HPDE6-E6E7 (cell line): ENCODE data around the gene ABLIM3.
A peak's percentile ranks its signal among the peaks of the same experiment; 100 is the strongest.

Experiments used
- DNase-seq: peaks from one replicate; pipeline ENCODE4 v3.0.0; 2011; ENCODE audit warnings: missing footprints; ENCODE audit errors: extremely low spot score

The ABLIM3 gene

DNA sequence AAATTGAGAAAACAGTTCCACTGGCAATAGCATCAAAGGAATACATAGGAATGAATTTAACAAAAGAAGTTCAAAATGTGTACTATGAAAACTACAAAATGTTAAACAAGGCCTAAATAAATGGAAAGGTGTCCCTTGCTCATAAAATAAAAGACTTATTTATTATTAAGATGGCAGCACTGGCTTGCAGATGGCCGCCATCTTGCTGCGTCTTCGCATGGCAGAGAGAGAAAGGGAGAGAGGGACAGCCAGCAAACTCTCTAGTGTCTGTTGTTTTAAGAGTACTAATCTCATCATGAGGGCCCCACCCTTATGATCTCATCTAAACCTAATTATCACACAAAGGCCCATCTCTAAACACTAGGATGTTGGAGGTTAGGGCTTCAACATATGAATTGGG, 47.1 kb downstream of the ABLIM3 start:
- DNase-seq = no peak

DNA sequence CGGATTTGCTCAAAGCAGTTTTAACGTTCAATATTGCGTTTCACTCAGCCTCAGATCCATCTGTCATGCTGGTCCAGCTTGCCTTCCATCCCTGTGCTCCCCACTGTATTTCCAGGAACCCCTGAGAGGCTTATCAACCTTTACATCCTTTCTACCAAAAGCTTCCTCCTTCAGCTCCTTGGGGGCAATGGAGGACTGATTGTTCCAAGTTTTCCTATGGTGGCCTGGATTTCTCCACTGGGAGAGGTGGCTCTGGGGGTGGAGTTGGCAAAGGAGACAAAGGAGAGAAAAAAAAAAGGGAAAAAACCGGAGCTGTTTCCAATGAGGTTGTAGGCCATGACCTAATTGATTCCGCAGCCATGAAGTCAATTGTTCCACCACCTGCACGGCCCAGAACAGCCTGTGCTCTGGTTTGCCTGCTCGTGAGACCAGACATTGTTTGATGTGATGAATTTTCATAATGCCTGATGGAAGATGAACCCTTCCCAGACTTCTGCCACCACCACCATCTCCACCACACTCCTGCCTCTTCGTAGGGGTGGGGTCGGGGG, 54.1 kb downstream of the ABLIM3 start:
- no peak for DNase-seq

DNA sequence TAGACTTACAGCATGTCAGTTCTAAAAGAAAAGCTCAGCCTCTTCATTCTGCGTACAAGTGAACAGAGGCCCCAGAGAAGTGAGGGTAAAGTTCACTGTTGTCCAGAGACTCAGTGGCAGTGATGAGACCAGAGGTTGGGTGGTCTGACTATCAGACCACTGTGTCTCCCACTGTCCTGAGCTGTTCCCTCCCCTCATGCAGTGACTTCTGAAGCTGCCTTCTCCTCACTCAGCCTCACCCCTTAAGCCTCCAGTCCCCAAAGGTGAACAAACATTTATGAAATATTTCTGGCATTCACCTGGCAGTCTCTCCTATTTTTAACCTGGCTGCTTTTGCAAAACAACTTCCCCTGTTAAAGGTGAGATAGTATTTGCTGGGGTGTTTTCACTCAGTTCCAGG, 54.7 kb downstream of the ABLIM3 start:
- no peak for DNase-seq

DNA sequence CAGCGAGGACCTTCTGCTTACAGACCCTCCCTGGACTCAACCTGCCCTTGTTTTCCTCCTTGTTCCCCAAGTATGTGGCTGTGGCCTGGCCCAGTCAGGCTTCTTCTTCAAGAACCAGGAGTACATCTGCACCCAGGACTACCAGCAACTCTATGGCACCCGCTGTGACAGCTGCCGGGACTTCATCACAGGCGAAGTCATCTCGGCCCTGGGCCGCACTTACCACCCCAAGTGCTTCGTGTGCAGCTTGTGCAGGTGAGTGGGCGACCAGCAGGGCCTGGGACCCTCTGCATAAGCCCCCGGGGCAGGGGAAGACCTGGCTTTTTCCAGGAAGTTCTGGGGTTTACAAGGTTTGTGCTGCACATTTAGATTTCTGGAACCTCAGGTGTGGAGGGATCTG, 56.9 kb downstream of the ABLIM3 start:
- no peak for DNase-seq

DNA sequence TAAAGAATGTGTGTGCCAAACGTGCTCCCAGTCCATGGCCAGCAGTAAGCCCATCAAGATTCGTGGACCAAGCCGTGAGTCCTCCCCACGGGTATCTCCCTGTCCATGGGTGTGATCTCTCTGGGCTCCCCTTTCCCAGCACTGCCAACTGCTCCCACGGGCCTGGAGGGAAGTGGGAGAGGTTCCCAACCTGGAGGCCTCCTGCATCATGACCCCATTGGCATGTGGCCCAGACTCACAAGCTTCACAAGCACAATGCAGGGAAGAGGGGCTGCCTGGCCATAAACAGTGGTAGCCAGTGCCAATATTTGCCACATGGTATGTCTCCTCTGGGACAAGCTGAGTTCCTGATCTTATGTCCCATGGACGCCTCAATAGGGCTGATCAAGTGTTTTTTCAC, 59.1 kb downstream of the ABLIM3 start:
- DNase-seq = no peak

DNA sequence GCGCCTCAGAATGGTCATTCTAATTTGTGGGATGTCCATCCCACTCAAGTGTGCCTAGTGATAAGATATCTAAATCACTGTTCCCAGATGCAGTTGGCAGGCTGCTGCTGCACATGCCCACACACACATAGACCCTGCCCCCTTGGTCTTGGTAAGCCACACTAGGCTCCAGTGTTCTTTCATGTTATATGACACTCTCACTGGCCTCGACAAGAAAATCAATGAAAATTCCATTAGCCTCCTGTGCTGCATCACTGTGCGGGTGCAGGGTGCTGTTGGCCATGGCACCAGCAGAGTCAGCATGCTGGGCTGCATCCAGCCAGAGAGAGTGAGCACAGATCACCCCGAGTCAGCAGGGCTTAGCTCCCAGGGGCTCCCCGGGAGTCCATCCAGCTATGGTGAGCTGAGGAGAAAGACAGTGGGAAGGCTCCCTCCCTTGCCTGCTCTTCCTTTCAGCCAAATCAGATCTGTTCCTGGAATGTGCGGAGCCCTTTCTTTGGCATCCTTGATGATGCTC, 59.9 kb downstream of the ABLIM3 start:
- DNase-seq = no peak

DNA sequence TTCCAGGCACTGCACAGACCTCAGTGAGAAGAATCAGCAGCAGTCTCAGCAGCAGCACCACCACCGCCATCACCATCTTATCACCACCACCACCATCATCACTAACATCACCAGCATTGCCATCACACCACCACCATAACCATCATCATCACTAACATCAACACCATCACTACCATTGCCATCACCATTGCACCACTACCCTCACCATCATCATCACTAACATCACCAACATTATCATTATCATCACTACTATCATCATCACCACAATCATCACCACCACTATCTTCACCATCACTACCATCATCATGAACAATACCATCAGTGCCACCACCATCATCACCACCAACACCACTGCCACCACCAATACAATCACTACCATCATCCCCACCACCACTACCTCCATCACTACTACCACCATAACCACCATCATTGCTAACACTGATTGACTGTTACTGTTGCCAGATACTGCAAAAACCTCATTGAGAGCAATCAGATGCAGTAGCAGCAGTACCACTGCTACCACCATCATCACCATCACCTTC, 61.7 kb downstream of the ABLIM3 start:
- DNase-seq = no peak

DNA sequence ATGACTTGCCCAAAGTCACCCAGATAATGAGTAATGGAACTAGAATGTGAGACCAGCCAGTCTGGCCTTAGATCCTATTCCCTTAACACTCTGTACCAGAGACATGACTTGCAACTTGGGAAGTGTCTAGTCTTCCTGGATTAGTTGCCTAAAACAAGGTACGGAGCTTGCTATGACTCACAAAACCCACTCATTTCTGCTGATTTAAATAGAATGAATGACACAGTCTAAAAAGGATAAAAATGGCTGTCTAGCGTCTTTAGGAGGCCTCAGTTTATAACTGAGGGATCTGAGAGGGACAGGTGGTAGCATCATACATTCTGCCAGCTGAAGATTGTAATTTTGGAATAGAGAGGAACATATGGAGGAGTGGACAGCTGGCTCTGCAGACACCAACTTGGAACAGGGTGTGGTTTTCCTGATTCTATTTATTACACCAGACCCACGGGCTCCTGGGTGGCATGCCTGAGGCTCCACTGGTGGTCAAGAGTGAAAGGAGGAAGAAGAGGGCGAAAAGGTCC, 62.7 kb downstream of the ABLIM3 start:
- no peak for DNase-seq

DNA sequence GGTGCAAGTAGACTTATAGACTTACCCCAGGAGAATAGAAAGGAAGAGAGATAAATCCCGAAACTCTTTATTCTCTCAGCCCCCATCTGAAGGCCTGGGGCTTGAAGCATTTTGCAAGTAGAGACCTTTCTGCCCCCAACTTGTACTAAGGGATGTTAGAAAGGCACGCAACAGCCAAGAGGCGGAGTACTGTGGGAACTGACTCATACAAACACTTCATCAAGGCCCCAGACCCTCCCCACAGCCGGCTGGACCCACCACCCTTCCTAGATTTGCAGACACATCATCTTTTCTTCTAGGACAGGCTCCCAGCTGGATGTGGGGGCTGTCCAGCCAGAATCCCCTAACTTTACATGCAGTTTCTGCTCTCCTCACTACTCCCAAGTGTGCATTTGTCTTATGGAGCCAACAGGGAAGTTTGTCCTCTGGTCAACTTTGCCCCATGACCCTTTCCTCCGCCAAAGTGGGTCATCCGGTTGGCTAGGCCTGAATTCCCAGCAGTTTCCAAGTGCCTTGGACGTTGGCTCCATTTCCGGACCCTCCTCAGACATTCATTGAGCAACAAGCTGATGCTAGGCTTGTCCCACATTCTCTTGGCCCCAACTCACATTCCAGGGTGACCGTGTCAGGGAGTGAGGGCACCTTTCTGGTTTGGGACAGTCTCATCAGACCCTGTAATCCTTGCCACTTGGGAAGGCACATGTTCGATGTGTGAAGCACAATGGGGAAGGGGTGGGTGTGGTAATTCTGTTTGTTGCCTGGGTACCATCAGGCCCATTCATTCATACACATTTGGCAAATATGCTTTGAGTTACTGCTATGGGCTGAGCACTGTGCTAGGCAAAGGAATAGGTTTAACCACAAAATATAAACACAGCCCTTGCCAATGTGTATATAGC, 64.6 kb downstream of the ABLIM3 start:
- DNase-seq = no peak

DNA sequence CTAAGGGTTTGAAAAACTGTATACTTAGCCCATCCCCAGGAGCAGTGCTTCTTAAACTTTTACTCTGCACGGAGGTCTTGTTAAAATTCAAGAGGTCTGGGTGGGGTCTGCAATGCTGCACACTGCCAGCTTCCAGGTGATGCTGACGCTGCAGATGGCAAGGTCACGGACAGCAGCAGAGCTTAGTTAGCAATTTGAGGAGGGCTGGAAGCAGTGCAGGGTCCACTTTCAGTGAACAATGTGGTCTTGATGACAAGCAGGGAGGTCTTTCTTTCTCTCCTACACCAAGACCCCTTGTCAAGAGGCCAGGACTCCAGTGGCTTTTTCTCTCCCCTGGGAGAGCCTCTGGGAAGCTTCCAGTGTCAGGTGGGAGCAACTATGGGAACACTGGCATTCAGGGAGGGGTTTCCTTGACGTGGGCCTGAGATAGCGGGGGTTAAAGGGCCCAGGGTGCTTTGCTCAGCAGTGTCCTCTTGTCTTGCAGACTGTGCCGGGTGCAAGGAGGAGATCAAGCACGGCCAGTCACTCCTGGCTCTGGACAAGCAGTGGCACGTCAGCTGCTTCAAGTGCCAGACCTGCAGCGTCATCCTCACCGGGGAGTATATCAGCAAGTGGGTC, 65.3 kb downstream of the ABLIM3 start:
- DNase-seq = peak; percentile 81

DNA sequence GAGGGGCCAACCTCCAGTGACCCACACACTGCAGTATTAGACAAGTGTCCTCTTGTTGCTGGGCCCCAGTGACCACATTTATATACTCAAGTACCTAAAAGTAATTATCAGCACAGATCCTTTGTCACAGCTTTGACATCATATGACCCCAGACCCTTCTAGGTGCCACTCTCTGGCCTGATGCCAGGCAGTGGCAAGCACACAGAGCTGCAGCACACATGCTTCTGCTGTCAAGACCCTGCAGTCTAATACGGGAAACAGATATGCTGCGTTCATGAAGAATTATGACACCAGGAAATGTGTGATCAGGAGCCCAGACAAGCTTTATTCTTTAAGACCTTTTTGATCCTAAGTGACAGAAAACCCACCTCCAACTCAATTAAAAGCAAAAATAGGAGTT, 66.5 kb downstream of the ABLIM3 start:
- no peak for DNase-seq

DNA sequence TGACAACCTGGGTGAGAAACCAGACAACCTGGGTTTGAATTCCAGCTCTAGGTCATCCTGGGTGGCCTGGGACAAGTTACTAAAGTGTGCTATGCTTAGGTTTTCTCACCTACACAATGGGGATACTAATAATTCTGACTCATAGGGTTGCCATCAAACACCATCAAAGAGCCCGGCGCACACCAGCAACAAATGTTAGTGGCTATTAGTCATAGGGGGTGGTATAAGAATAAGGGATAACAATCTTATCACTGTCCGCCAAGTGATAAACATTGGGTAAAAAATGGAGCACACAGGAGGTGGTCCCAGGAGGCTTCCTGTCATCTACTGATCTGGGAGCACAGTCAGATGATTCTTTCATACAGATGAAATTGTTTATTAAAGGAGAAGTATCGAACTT, 68.9 kb downstream of the ABLIM3 start:
- peak; percentile 53 for DNase-seq

DNA sequence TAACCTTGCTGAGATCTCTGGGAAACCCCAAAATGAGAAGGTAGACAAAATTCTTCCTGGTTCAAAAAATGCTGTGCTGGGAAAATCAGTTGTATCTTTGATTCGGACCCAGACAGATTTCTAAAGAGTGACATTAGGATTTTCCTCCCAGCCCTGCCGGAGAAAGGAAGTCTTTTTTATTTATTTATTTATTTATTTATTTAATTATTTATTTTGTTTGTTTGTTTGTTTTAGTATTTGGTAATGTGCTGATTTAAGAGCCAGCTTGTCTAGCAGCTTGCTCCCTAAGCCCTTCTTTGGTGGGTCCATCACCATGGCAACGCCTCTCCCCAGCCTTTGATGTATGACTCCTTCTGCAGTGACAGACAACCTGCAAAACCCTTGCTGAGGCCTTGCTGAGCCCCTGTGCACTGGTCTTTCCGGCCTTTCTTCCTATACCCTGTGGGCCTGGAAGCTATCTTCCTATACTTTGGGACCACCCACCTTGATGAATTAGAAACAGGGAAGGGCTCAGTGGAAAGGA, 69.7 kb downstream of the ABLIM3 start:
- no peak for DNase-seq

DNA sequence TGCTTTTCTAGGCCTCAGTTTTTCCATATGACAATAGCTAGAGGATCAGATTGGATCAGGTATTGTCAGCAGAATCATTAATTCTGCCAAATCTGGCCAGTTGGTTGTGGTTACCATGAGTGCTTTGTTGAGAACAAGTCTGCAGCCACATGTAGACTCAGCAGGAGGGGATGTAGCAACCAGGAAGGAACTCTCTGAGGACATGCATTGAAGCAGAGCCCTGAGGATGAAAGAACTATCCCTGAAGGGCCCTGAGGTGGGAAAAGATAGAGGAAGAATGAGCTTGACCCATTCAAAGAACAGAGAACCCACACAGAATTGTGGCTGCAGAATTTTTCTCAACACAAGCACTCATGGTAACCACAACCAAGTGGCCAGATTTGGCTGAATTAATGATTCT, 70.3 kb downstream of the ABLIM3 start:
- no peak for DNase-seq

DNA sequence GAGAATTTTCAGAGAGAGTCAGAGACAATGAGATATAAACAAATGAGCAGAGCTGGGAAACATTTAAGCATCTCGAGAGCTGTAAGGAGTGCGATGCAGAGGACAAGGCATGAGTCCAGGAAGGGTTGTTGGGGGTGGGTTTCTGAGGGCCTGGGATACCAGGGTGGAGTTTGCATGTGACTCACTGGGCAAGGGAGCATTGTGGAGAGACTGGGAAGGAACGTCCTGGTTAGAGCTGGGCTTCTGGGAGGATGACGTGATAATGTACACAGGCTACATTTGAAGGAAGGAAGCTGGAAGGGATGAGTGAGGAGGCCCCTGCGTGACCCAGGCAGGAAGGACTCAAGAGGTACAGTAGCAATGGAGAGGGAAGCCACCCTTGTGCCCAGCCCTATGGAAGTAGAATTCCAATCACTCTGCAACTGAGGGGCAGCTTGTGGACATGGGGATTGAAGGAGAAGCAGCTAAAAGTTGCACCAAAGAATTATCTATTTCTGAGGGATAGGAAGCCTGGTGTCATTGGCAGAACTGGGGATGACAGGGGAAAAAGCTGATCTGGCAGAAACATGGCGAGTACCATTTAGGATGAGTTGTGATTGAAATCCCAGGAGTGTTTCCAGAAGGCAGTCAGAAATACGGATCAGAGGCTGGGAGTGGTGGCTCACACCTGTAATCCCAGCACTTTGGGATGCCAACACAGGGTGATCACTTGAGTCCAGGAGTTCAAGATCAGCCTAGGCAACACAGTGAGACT, 71.1 kb downstream of the ABLIM3 start:
- DNase-seq = no peak

DNA sequence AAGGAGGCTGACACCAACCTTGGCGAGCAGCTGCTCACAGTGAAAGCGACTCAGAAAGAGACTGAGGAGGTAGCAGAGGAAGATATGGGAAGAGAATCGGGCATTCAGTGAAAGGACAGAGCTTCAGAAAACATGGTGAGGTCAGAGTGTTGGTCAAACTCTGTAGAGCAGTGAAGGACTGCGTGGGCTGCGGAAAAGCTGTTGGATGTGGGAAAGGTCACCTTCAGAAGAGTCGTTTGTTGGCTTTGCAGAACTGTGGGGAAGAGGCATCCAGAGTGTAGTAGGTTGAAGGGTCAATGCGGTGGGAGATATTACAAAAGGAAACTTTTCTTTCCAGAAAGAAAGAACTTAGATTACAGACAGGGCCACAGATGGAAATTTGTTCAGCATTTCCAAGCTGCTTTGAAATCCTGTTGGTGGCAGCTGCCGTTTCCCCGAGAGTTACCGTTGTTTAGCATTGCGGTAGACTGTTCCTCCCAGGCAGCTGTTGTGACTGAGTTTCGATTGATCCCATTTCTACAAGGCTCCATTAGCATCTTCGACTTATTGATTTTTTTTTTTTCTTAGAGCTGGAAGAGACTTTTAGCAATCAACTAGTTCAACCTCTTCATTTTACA, 72.1 kb downstream of the ABLIM3 start:
- DNase-seq = no peak

DNA sequence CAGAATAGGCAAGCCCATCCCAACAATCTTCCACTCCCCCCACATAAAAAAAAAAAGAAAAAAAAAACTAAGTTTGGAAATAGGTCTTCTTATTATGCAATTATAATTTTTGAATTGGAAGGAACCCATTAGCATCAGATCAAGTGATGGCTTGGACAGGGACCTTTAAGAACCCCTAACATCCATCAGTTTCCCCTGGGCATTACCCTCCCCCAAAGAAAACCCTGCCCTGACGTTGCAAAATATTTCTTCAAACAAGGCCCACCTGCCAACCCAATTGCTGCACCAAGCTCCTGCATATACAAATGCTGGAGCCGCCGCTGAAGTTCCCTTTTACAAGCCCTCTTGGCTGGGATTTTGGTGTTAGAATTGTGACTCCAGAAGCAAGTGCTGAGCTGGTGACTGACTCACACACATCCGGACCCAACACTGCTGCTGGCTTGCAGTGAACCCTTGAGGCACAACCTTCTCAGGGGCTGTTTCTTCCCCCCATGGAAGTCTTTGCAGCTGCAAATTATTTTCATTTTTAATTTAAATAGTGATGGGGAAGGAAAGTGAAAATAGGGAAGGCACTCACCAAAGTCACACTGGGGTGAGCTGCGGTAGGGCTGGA, 74.3 kb downstream of the ABLIM3 start:
- DNase-seq = no peak

DNA sequence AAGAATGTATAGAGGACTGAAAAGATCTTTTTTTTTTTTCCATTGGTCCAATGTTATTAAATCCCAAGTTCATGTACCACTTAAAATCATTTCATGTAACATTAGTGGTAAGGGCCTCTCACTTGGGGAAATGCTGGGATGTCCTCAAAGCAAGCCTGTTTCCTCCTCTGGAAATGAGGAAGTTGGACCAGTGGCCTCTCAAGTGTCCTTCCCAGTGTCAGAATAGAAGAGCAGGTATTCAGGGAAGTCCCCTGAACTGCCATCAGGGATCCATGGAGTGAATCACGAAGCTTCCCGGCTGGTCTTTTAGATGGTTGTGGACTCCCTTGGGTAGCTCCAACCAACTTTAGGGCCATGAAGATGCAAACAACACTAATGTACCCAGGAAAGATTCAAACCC, 75.2 kb downstream of the ABLIM3 start:
- DNase-seq = no peak

DNA sequence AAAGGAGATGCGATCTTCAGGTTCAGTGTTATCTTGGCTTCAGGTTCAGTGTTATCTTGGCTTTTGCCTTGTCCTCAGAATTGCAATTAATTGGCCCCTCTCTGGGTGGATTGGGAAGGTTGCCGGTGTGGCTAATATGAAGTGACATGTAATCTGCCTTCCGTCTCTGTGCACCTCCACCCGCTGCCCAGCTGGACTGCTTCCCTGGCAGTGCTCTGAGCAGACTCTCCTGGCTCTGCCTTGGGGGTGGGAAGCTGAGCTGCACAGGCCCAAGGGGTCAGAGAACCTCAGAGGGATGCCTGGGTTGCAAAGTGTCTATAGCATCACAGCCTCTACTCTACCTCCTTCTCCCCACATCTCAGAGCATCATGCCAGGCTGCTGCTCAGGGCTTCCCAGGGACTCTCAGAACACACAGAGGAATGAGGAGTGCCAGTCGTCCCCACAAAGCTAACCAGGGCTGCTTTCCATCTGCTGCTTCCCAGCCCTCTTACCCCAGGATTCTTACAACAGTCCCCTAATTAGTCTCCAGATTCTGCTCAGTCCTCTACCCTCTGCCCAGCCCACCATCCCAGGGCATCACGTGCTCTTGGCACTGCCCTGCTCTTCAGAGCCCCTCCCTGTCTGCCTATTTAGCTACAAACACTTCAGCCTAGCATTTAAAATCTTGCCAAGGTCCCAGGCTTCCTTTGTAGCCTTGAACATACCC, 76.0 kb downstream of the ABLIM3 start:
- DNase-seq = no peak

DNA sequence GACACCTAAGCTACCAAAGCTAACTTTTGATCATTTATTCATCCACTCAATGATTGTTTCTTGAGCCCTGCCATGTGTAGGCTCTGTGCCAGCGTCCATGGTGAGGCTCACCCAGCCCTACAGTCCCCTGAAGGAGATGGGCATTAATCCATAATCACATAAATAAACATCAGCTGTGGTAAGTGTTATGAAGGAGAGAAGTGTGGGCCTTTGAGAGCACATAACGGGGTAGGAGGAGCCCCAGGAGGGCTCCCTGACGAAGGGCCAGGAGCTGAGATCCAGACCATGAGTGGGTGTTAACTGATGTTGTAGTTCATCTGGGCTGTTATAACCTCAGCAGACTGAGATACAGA, 76.5 kb downstream of the ABLIM3 start:
- DNase-seq = no peak
